Ramos (cell line): Measurements from ENCODE around the gene PTHLH.

Experiments
- in situ Hi-C: fragments of 300-500 bp; cut with MboI; formaldehyde crosslinking; loops from one replicate; pipeline ENCODE4 v1.14.3; 2022; ENCODE audit warnings: low sequenced_read_pairs; ENCODE audit not compliant: unreplicated experiment

The PTHLH gene

GRCh38 chr12:27972721-27973120, at the start of gene PTHLH:
Gene PTHLH (minus strand): TSS chr12:27972733. CDS start chr12:27969494, 3,239 bp downstream.
- in situ Hi-C loops: no loop called here

GRCh38 chr12:28021704-28022103, 49.2 kb upstream of the PTHLH start:
- in situ Hi-C loops: no loop called here

DNA sequence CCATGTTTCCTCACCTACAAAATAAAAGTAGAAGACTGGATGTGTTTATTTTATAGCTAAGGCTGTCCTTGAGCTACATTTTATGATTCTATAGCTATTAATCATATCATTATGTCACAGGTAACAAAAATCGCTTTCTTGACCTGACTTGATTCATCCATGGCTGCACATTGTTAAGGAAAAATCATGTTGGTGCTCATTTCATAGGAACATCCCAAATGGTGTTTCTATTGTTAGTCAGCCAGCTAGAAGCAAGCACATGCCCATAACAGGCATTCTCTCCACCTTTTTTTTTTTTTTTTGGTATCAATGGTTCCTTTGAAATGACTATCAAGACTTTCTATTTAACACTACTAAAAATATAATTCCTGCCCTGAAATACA, 45.3 kb upstream of the PTHLH start:
- in situ Hi-C loops: no loop called here

DNA sequence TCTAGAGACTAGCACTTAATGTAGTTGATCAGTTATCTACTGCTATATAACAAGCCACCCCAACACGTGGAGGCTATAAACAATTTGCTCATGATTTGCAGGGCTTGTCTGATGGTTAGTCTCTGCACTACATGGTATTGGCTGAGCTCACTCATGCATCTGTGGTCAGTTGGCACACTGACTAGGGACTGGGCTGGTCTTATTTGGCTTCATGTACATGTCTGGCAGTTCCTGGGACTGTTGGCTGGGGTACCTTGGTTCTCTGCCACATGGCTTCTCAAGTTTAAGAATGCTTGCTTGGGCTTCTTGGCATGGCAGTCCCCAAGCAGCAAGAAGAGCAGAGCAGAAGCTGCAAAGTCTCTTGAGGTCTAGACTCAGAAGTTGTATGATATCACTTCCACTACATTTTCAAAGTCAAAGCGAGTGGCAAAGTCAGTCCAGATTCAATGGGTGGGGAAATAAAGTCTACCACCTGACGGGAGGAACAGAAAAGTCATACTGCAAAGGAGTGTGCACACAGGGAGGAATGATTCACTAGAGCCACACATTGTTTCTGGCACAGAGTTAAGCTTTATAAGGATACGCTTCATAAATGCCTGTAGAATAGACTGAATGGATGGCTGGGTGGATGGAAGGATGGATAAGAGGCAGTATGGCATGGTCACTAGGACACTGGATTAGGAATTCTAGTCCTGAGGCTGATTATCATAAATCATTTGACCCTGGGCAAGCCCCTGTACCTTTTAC, 44.8 kb upstream of the PTHLH start:
- in situ Hi-C loops: no loop called here

DNA sequence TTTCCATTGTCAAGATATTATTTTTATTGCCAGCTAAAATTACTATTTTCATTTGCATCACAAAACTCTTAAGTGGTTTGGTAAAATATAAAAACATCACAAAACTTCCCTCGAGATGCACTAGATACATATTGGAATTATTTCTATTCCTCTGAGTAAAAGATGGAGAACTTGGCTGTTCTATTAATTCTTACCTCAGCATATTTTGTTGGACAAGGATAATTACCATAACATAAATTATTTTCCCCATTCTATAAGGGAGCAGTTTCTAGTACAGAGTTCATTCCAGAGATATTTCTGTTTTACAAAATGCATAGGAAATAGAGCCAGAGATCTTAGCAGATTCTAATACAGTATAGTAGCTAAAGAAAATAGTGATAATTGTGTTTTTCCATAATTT, 42.6 kb upstream of the PTHLH start:
- in situ Hi-C loops: no loop called here

DNA sequence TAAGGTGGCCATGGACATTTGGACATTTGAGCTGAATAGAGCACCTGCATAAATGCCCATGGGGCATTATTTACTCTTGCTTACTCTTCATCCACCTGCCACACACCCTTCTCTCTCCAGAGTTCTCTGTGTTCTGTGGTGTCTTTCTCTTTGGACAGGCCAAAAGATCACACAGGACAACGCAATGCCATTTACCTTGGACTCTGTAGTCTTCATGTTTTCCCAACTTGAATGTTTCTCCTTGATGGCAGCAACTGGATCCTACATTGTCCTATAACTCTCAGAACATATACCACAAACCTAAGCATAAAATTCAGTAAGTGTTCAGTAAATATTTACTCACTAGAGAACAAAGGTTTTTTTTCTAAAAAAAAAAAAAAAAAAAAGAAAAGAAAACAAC, 41.7 kb upstream of the PTHLH start:
- in situ Hi-C loops: no loop called here

DNA sequence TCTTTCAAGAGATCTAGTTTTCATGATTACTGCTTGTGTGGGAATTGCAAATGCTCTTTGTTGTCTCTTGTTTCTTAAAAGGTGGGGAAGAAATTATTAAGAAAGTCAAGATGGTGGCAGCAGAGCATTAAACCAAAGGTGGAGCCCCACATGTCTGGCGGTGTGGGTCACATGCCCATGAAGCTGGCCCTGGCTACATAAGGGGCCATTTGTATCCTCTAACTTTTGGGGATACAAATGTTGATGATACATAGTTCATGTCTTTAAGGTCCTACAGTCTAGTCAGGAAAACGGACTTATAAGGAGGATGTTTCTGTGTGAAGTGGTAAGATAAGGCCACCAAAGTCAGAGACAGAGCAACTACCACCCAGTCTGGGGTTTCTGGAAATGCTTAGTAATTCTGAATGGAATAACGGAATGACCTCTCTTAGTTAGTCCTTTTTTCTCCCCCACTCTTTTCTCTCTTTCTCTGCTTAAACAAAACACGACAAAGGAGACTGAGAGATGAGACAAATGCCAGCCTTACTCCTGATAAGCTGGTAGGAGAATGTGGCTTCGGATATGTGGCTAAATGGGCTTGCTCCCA, 39.9 kb upstream of the PTHLH start:
- in situ Hi-C loops: no loop called here

- in situ Hi-C loops: no loop called here
These were observed 37.5 kb upstream of the PTHLH start for GRCh38 chr12:28010036-28010435.

GRCh38 chr12:27999970-28000369, 27.4 kb upstream of the PTHLH start:
- in situ Hi-C loops: no loop called here

- in situ Hi-C loops: no loop called here
These were observed 27.0 kb upstream of the PTHLH start for GRCh38 chr12:27999521-27999920.

- in situ Hi-C loops: no loop called here
These were observed 26.1 kb upstream of the PTHLH start for GRCh38 chr12:27998658-27999057.

GRCh38 chr12:27998170-27998569, 25.6 kb upstream of the PTHLH start:
- in situ Hi-C loops: no loop called here

- in situ Hi-C loops: no loop called here
These were observed 24.2 kb upstream of the PTHLH start for GRCh38 chr12:27996761-27997160.

DNA sequence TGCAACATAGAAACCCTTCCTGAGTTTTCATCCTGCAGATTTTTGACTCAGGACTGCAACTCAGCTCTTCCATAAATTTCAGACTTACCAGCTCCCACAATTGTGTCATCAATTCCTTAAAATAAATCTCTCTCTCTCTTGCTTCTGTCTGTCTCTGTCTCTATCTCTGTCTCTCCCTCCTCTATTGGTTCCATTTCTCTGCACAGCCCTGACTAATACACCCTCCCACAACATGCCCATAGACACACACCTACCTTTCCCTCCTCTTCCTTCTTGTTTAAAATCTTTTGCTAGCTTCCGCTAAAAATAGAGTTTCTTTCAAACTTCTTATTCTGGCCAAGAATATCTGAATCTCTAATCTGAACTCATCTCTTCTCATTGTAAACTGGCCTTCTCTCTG, 22.9 kb upstream of the PTHLH start:
- in situ Hi-C loops: no loop called here

- in situ Hi-C loops: no loop called here
These were observed 16.2 kb upstream of the PTHLH start for GRCh38 chr12:27988594-27989233.

DNA sequence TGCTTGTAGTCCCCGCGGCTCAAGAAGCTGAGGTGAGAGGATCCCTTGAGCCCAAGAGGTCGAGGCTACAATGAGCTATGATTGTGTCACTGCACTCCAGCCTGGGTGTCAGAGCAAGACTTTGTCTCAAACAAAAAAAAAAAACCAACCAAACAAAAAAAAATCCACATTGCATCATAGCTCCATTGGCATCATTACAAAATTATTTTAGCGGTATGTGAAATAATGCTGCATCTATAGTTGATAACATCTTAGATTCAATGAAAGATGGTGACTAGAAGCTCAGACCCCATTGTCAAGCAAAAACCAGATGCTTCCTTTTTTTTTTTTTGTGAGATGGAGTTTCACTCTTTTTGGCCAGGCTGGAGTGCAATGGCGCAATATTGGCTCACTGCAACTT, 14.8 kb upstream of the PTHLH start:
- in situ Hi-C loops: no loop called here

GRCh38 chr12:27984275-27984674, 11.7 kb upstream of the PTHLH start:
- in situ Hi-C loops: no loop called here

GRCh38 chr12:27982951-27983350, 10.4 kb upstream of the PTHLH start:
- in situ Hi-C loops: no loop called here

GRCh38 chr12:27982385-27982784, 9.9 kb upstream of the PTHLH start:
- in situ Hi-C loops: no loop called here

DNA sequence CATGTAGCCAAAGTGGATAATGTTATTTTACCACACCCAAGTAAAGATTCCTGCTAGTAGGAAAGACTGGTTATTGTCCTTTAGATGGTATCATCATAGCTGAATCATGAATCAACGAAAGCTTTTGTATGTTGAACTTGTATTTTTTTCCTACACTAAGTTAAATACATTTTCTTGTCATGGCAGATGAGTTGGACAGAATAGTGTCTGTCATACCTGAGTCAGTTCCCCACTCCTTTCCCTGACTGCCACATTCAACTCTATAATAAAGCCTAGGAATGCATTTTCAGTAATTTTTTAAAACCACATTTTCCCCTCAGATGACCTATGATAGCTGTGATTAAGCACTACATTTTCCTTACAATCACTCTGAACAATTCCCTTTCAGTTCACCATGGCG, 9.3 kb upstream of the PTHLH start:
- in situ Hi-C loops: no loop called here

- in situ Hi-C loops: no loop called here
These were observed 6.6 kb upstream of the PTHLH start for GRCh38 chr12:27979145-27979544.
